NCI-H2107 (cell line): ENCODE measurements around the gene XPNPEP3.
"Not testable (repeated sequence)": the region's sequence is repeated elsewhere in the genome, so short reads cannot be mapped to it uniquely, and the experiment has no call there.

Source experiments
- DNase-seq: peaks from one replicate; lab custom pipeline; 2025; lab: John Stamatoyannopoulos, UW

XPNPEP3 gene

GRCh38 chr22:40856513-40857308 is at the start of gene XPNPEP3, which contains the start of gene ST13:
TSS of gene XPNPEP3 (plus strand) at chr22:40857148. CDS start at chr22:40857182, 34 bp downstream.
TSS of gene ST13 (minus strand) at chr22:40856639. CDS start at chr22:40856540, 99 bp downstream.
- DNase-seq = peak; percentile 84

DNA sequence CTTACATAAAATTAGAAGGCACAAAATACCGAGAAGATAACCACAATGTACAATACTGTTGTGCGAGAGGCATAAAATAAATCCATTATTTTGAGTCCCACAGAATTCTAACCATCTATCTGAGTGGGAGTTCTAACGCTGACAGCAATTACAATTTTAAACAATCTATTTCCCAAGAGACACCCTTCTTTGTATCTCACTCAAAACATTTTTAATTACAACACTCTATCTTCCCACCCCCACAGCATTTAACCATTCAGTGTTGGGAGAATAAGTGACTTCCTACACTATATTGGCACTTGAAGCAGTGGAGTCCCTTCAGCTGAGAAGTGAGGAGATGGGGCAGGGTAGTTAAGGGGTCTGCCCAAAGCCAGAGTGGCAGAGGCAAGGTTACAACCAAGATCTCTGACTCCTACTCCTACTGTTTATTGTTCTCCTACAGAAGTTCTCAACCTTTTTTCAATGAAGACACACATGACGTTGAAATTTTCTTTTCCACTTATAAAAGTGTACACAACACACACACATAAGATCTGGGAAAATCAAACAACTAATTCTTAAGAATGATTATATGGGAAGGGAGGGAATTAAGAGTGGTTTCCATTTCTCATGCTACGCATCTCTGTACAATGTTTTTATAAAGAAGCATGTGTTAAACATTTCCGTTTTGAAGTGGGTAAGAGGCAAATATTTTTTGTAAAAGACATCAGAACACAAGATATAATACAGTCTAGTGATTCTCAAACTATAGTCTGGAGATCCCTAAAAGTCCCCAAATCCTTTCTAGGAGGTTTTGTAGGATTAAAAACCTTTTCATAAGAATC is 48.7 kb upstream of the XPNPEP3 start:
- no peak for DNase-seq

DNA sequence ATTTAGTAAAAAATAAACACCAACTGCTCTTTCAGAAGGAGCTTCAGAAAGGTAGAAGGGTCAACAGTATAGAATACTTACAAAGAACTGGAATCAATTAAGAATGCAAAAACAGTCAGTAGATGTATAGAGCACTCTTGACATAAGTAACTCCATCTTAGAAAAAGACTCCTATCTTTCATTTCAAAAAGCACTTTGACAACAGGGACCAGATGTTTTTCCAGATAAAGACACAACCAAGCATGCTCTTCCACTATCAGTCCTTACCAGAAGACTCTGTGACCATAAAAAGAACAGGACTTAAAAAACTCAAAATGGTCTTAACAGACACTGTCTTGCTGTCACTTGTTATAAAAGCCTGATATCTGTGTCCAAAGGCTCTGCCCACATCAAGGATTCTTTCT is 43.0 kb upstream of the XPNPEP3 start:
- no peak for DNase-seq

- no peak for DNase-seq
Measured at GRCh38 chr22:40817737-40818136, 39.2 kb upstream of the XPNPEP3 start.

- no peak for DNase-seq
Measured at GRCh38 chr22:40818192-40818746, 38.7 kb upstream of the XPNPEP3 start.

DNA sequence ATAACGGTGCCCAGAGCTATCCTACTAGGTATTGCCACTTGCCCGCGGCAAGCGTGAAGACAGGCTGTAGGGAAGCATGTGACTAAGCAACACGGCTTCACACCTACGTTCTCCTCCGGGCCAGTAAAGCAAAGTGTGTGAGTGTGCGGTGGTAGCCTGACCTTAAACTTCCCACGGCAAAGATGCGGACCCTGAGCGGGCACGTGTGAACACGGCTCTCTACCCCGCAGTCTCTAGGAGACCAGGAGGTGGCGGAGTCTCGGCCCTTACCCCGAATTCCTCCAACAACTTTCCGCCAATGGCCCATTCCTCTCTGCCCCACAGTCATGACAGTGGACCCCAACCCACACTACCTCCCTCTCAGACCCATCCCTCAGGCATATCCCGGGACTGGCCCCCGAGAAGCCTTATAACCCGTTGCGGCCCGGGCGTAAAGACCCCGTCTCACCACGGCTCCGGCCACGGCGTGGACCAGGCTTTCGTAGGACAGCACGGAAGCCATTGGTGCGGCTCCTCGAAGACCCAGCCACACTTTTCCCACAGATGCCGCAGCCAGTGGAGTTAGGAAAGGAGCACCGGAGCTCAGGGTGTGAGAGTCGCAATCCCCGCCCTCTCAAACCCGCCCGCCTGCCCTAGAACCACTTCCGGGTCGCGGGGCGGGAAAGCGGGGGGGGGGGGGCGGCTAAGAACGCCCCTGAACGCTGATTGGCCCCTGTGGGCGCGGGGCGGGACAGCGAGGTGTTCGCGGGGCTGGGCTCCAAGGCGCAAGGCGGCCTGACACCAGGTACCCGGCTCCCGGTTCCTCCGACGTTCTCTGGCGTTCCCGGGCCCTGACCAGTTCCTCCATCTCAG is 38.0 kb upstream of the XPNPEP3 start, which contains the start of gene SLC25A17:
SLC25A17 (minus strand) TSS at position 600 of the 852 bp plus-strand sequence; CDS start at position 502, 98 bp downstream.
- peak; percentile 74 for DNase-seq

GRCh38 chr22:40819599-40820140 is 37.3 kb upstream of the XPNPEP3 start:
- DNase-seq = no peak

DNA sequence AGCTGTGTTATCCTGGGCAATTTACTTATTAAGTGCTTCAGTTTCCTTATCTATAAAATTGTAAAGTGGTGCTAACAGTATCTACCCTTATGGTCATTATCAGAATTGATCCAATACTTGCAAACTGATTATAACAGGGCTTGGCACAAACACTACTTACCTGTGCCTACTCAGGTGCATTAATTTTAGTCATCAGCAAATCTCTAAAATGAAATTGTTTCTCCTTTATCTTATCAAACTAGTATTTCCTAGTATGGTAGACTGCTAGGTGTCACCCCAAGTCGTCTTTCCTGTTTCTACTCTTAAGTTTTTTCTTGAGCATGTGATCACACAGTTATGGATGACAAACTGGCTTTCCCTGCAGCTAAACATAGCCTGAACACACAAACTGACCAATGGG is 33.5 kb upstream of the XPNPEP3 start:
- DNase-seq = no peak

DNA sequence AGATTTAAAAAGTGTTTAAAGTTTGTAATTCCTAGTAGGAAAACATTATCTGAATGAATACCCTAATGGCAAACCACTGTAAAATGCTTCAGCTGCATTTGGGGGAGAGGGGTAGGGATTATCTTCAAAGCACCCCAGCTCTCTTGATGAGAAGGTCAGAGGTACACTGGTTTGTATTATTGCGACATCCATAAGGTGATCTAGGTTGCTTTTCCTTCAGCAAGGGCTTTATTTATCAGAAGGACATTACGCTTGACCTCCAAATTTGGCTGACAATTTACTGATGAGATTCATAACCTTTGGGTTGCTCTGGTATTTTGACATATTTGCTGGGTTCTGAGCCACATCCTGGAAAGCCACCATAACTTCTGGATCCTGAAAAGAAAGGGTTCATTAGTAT is 30.7 kb upstream of the XPNPEP3 start:
- not testable (repeated sequence) for DNase-seq

DNA sequence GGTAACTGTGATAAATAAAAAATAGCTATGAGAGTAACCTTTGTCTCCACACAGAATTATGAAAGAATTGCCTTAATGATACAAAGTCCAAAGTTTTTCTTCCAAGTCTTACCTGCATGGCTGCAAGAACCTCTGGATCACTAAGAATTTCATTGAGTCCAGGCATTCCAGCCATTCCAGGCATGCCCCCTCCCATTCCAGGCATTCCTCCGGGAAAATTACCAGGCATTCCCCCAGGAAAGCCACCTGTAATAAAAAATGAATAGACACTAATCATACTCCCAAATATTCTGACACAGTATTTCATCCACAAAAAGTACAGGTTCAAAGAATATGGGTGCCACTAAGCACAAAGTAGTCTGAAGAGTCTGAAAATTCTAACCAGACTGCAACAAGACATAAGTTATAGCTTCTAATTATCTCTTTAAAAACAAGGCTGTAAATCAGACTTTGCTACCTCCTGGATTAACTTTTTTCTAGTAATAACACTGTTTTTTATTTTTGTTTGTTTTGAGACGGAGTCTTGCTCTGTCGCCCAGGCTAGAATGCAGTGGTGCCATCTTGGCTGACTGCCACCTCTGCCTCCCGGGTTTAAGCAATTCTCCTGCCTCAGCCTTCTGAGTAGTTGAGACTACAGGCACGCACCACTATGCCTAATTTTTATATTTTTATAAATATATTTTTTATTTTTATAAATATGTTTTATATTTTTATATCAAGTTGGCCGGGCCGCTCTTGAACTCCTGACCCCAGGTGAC is 29.8 kb upstream of the XPNPEP3 start:
- DNase-seq = no peak

GRCh38 chr22:40829131-40829530 is 27.8 kb upstream of the XPNPEP3 start:
- DNase-seq = no peak

- DNase-seq = no peak
Measured at GRCh38 chr22:40834619-40835018, 22.3 kb upstream of the XPNPEP3 start.

DNA sequence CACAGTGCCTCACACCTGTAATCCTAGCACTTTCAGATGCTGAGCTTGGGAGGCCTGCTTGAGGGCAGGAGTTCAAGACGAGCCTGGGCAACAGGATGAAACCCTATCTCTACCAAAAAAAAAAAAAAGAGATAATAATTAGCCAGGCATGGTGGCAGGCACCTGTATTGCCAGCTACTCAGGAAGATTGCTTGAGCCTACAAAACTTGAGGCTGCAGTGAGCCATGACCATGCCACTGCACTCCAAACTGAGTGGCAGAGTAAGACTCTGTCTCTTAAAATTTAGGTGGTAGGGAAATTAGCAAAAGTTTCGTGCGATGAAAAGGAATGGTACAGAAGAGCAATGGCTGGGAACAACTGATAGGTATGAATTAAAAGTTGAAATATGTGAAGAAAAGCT is 18.5 kb upstream of the XPNPEP3 start:
- DNase-seq = no peak

DNA sequence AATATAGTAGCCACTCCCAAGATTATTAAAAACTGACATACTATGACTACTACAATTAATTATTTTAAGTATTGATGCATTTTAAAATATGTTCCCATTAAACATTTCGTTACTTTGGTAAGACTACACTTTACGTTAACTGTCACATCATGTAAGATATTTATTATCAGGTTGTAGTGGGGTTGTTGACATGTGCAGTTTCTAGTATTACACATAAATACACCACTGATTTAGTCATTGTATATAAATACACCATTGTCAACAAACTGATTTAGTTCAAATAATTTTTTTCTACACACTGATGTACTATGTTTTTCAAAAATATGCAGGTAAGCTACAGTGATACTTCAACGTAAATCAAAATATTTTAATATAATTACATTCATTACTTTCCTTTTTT is 12.0 kb upstream of the XPNPEP3 start:
- DNase-seq = no peak

DNA sequence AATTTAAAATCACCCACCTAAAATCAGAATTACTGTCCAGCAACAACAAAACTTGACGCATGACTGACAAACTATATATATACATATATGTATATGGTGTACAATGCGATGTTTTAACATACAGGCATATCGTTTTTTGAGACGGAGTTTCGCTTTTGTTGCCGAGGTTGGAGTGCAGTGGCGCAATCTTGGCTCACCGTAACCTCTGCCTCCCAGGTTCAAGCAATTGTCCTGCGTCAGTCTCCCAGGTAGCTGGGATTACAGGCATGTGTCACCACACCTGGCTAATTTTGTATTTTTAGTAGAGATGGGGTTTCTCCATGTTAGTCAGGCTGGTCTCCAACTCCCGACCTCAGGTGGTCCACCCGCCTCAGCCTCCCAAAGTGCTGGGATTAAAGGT is 11.1 kb upstream of the XPNPEP3 start:
- not testable (repeated sequence) for DNase-seq

GRCh38 chr22:40853333-40853732 is 3.6 kb upstream of the XPNPEP3 start:
- no peak for DNase-seq

DNA sequence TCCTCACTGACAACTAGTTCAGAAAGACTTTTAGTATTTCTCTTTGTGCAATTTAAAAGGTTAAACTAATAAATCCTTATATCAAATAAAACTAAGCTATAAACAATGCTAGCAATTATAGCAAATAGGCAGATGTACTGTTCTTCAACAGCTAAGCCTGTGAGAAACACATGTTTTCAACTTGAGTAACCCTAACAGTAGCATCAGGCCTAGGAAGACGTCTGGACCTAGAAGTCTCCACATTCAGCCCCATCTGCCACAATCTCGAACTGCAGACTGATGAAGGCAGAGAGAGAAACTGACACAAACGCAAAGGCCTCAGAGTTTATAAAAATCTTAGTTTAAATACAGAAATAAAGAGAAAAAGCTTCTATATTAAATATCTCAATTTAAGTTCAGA is 3.0 kb upstream of the XPNPEP3 start:
- no peak for DNase-seq

GRCh38 chr22:40855071-40855978 is 1.6 kb upstream of the XPNPEP3 start:
- no peak for DNase-seq

DNA sequence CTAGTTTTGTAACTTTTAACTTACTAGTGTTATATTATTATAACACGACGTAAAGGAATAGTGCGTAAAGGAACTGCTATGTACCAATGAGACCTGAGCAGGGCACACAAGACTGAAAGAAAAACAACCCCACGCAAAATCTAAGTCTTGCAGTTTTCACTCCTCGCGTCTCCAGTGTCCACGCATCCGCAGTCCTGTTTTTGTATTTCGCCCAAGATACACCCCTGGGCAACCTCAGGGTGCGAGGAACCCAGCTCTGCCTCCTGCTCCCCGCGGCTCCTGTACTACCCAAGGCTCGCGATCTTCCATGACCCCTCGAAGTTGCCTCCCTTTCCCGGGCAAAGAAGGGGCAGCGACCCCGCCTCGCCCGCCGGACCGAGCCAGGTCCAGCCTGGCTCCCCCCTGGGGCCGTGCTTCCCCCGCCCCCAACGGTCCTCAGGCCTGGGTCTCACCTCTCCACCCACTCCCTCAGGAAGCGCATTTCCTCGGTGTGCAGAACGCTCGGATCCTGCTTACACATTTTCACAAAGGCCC is 902 bp upstream of the XPNPEP3 start:
- no peak for DNase-seq
